SK-N-SH treated with all-trans-retinoic acid at 6 μM for 48 hours (cell line): Measurements from ENCODE around the gene MAMSTR.

ENCODE experiments used
- ATAC-seq: fragments of 200-7000 bp; cut with Tn5 transposase; 3 replicates; pipeline ENCODE4 v1.9.1; 2020; ENCODE audit warnings: mild to moderate bottlenecking, moderate library complexity
- ARNTL ChIP-seq: fragments of 450-650 bp; formaldehyde crosslinking; IDR thresholded peaks from 2 replicates; pipeline ENCODE4 v1.5.0; 2020; ENCODE audit warnings: low read depth, mild to moderate bottlenecking, moderate library complexity, borderline replicate concordance
- BACH2 ChIP-seq: fragments of 250-450 bp; sonication (Bioruptor Pico); IDR thresholded peaks from 2 replicates; pipeline ENCODE4 v1.9.0; 2021; ENCODE audit warnings: mild to moderate bottlenecking, borderline replicate concordance
- CREB5 ChIP-seq: fragments of 250-450 bp; sonication (Bioruptor Pico); IDR thresholded peaks from 2 replicates; pipeline ENCODE4 v1.5.1; 2020; ENCODE audit warnings: low read depth, mild to moderate bottlenecking, moderate library complexity
- CSDC2 ChIP-seq: fragments of 250-450 bp; sonication (Bioruptor Pico); IDR thresholded peaks from 2 replicates; pipeline ENCODE4 v1.5.0; 2020; ENCODE audit warnings: mild to moderate bottlenecking, moderate library complexity
- CSRNP3 ChIP-seq: fragments of 250-450 bp; sonication (Bioruptor Pico); IDR thresholded peaks from 2 replicates; pipeline ENCODE4 v1.5.1; 2021; ENCODE audit warnings: mild to moderate bottlenecking, moderate library complexity
- ESRRG ChIP-seq: fragments of 250-450 bp; sonication (Bioruptor Pico); IDR thresholded peaks from 2 replicates; pipeline ENCODE4 v1.6.1; 2021; ENCODE audit warnings: mild to moderate bottlenecking
- ISL1 ChIP-seq: fragments of 250-450 bp; sonication (Bioruptor Pico); IDR thresholded peaks from 2 replicates; pipeline ENCODE4 v2.1.2; 2022; ENCODE audit warnings: mild to moderate bottlenecking, moderate library complexity
- OSR1 ChIP-seq: fragments of 250-450 bp; sonication (Bioruptor Pico); IDR thresholded peaks from 2 replicates; pipeline ENCODE4 v1.8.0; 2022; ENCODE audit warnings: moderate library complexity, mild to moderate bottlenecking, inconsistent platforms
- PATZ1 ChIP-seq: fragments of 250-450 bp; sonication (Bioruptor Pico); IDR thresholded peaks from 2 replicates; pipeline ENCODE4 v1.8.0; 2020; ENCODE audit warnings: mild to moderate bottlenecking, moderate library complexity, borderline replicate concordance
- POU6F1 ChIP-seq: fragments of 250-450 bp; sonication (Bioruptor Pico); IDR thresholded peaks from 2 replicates; pipeline ENCODE4 v1.8.0; 2021; ENCODE audit warnings: low read depth, mild to moderate bottlenecking, moderate library complexity, borderline replicate concordance
- PPARA ChIP-seq: fragments of 250-450 bp; sonication (Bioruptor Pico); IDR thresholded peaks from 2 replicates; pipeline ENCODE4 v1.5.0; 2020; ENCODE audit warnings: mild to moderate bottlenecking, borderline replicate concordance
- RARB ChIP-seq: fragments of 250-450 bp; sonication (Bioruptor Pico); IDR thresholded peaks from 2 replicates; pipeline ENCODE4 v1.8.0; 2021; ENCODE audit warnings: mild to moderate bottlenecking, moderate library complexity
- SNAI2 ChIP-seq: fragments of 250-450 bp; sonication (Bioruptor Pico); IDR thresholded peaks from 2 replicates; pipeline ENCODE4 v1.5.0; 2020; ENCODE audit warnings: mild to moderate bottlenecking, moderate library complexity
- TOX ChIP-seq: fragments of 250-450 bp; sonication (Bioruptor Pico); IDR thresholded peaks from 2 replicates; pipeline ENCODE4 v1.8.0; 2021; ENCODE audit warnings: mild to moderate bottlenecking, moderate library complexity, borderline replicate concordance
- TSHZ2 ChIP-seq: fragments of 250-450 bp; sonication (Bioruptor Pico); IDR thresholded peaks from 2 replicates; pipeline ENCODE4 v1.5.0; 2020; ENCODE audit warnings: mild to moderate bottlenecking, moderate library complexity
- ZC3H10 ChIP-seq: fragments of 250-450 bp; sonication (Bioruptor Pico); IDR thresholded peaks from 2 replicates; pipeline ENCODE4 v1.5.1; 2021; ENCODE audit warnings: mild to moderate bottlenecking, moderate library complexity
- ZFP3 ChIP-seq: fragments of 250-450 bp; sonication (Bioruptor Pico); IDR thresholded peaks from 2 replicates; pipeline ENCODE4 v1.5.0; 2020; ENCODE audit warnings: mild to moderate bottlenecking, moderate library complexity
- ZFP30 ChIP-seq: fragments of 450-650 bp; formaldehyde crosslinking; IDR thresholded peaks from 2 replicates; pipeline ENCODE4 v1.5.0; 2022; ENCODE audit warnings: mild to moderate bottlenecking, moderate library complexity
- ZNF565 ChIP-seq: fragments of 450-650 bp; formaldehyde crosslinking; conservative IDR thresholded peaks from 2 replicates; pipeline ENCODE4 v1.5.0; 2020; ENCODE audit warnings: low read depth, mild to moderate bottlenecking, moderate library complexity
- ZNF70 ChIP-seq: fragments of 450-650 bp; formaldehyde crosslinking; IDR thresholded peaks from 2 replicates; pipeline ENCODE4 v1.5.0; 2020; ENCODE audit warnings: mild to moderate bottlenecking, moderate library complexity
- ZNF8 ChIP-seq: fragments of 450-650 bp; formaldehyde crosslinking; IDR thresholded peaks from 2 replicates; pipeline ENCODE4 v1.5.0; 2020; ENCODE audit warnings: mild to moderate bottlenecking, moderate library complexity

MAMSTR gene

GRCh38 chr19:48731452-48731851 lies 11.9 kb upstream of the MAMSTR start:
- ATAC-seq: no peak
- TF ChIP-seq ARNTL (CRISPR knock-in tag) (no peak), TOX (CRISPR knock-in tag) (no peak), OSR1 (CRISPR knock-in tag) (no peak)

- no peak for ATAC-seq
- TF ChIP-seq ZNF8 (CRISPR knock-in tag) (no peak), POU6F1 (no peak), TSHZ2 (CRISPR knock-in tag) (no peak), TOX (CRISPR knock-in tag) (no peak), ZC3H10 (no peak), OSR1 (CRISPR knock-in tag) (no peak), CSRNP3 (CRISPR knock-in tag) (no peak), PPARA (CRISPR knock-in tag) (no peak), PATZ1 (CRISPR knock-in tag) (no peak), ZNF70 (no peak)
- TF ChIP-seq, all 23 proteins: peak for 0
These were observed 9.6 kb upstream of the MAMSTR start for GRCh38 chr19:48728911-48729664.

- no peak for ATAC-seq
- TF ChIP-seq ESRRG (CRISPR knock-in tag) (no peak), ISL1 (CRISPR knock-in tag) (no peak), POU6F1 (no peak), CREB5 (CRISPR knock-in tag) (no peak), ZNF8 (CRISPR knock-in tag) (no peak), ZFP3 (CRISPR knock-in tag) (no peak), ZC3H10 (no peak), CSRNP3 (CRISPR knock-in tag) (no peak), CSDC2 (no peak), ZFP30 (no peak), ZNF565 (no peak), PPARA (CRISPR knock-in tag) (no peak), BACH2 (CRISPR knock-in tag) (no peak), RARB (CRISPR knock-in tag) (no peak), PATZ1 (CRISPR knock-in tag) (no peak), SNAI2 (no peak)
These were observed 7.0 kb upstream of the MAMSTR start for GRCh38 chr19:48726556-48726955.
